Measurements from ENCODE around the gene LIPJ.
A peak's percentile ranks its signal among the peaks of the same experiment; 100 is the strongest.

Gene LIPJ

GRCh38 chr10:88586462-88586861, at the start of gene LIPJ:
LIPJ (plus strand) TSS chr10:88586762; CDS start chr10:88590688, 3,926 bp downstream.
- no peak for DNase-seq

GRCh38 chr10:88537322-88537721, 49.2 kb upstream of the LIPJ start:
- DNase-seq, result no peak

- no peak for DNase-seq
These were observed 48.5 kb upstream of the LIPJ start for GRCh38 chr10:88538048-88538447.

GRCh38 chr10:88540351-88540750, 46.2 kb upstream of the LIPJ start:
- no peak for DNase-seq

- DNase-seq, result no peak
These were observed 45.4 kb upstream of the LIPJ start for GRCh38 chr10:88541116-88541626.

- no peak for DNase-seq
These were observed 44.0 kb upstream of the LIPJ start for GRCh38 chr10:88542522-88542921.

- DNase-seq, result no peak
These were observed 42.3 kb upstream of the LIPJ start for GRCh38 chr10:88544140-88544870.

GRCh38 chr10:88545359-88545758, 41.2 kb upstream of the LIPJ start:
- DNase-seq, result peak; percentile 2

GRCh38 chr10:88546497-88546896, 40.1 kb upstream of the LIPJ start:
- no peak for DNase-seq

GRCh38 chr10:88551246-88551645, 35.3 kb upstream of the LIPJ start:
- DNase-seq, result no peak

GRCh38 chr10:88553116-88553752, 33.3 kb upstream of the LIPJ start:
- peak; percentile 60 for DNase-seq

- no peak for DNase-seq
These were observed 31.2 kb upstream of the LIPJ start for GRCh38 chr10:88555190-88555908.

GRCh38 chr10:88557256-88557655, 29.3 kb upstream of the LIPJ start:
- no peak for DNase-seq

GRCh38 chr10:88557658-88558057, 28.9 kb upstream of the LIPJ start:
- no peak for DNase-seq

- no peak for DNase-seq
These were observed 24.4 kb upstream of the LIPJ start for GRCh38 chr10:88562152-88562551.

- DNase-seq, result peak; percentile 46
These were observed 21.5 kb upstream of the LIPJ start for GRCh38 chr10:88565072-88565471.

GRCh38 chr10:88582411-88582805, 4.2 kb upstream of the LIPJ start:
- no peak for DNase-seq

GRCh38 chr10:88582806-88583583, 3.6 kb upstream of the LIPJ start, which contains the start of gene RNLS:
RNLS (minus strand) TSS chr10:88583318.
- DNase-seq, result peak; percentile 70

GRCh38 chr10:88583584-88583957, 3.0 kb upstream of the LIPJ start:
- no peak for DNase-seq

GRCh38 chr10:88592381-88592780, 5.8 kb downstream of the LIPJ start:
- DNase-seq, result no peak

GRCh38 chr10:88592906-88593305, 6.3 kb downstream of the LIPJ start:
- DNase-seq, result no peak

- no peak for DNase-seq
These were observed 7.9 kb downstream of the LIPJ start for GRCh38 chr10:88594482-88594881.

- no peak for DNase-seq
These were observed 11.5 kb downstream of the LIPJ start for GRCh38 chr10:88598055-88598454.
